NCI-H1092 treated with DMSO at 0.1 percent for 48 hours (cell line): ENCODE results near the gene FAM47E.

Experiments used
- DNase-seq: peaks from one replicate; lab custom pipeline; 2025; lab: John Stamatoyannopoulos, UW

FAM47E gene, protein sequence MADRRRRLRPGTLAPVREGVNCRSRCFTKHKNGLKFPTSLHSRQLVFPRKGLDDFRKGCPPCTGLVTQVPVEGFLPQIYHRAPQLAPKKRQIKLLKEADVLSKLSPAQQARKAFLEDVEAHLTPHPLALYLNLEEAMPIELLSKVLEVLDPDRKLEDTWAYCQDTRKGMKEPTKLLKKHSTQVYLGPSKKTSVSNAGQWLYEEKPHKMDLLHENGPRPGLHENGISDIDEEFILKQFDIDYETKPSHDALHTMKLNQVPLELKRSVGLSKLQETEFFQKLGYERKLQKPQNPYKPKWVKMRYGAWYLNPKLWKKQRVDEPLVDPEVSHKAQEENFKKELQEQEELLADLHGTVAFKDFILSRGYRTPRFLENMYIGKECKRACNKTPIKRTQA

DNA sequence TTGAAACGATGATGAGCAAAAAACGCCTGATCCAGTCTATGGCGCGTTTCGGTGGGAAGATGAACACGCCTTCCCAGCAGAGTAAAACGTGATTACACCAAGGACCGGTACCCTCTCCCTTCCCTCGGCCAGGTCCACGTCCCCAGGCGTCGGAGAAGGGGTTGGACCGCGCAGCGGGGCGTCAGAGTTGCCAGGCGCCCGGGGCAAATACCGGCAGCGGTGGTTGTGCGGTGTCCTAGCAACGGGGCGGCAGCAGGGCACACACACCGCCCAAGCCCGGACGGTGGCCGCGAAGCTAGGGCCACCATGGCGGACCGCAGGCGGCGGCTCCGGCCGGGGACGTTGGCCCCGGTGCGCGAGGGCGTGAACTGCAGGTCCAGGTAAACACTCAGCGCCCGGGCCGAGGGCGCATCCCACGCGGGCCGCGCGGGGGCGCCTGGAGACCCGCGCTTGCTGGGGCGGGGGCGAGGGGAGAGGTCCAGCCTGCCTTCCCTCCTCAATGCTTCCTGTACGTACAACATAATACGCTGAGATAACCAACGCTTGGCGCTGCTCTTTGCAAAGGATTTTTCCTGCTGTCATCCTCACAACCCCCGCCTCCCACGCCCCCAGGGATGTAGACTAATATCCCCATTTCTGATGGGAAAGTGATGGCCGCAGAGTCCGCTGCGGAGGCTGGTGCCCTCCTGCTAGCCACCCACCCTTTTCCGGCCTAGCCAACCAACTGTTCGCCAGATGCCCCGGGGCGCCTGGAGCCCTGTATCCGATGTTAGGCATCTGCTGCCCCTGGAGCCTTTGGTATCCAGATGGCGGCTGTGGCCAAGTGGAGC, at the start of gene FAM47E:
TSS of gene FAM47E (plus strand) at position 281 of the 830 bp plus-strand sequence. CDS start at position 307, 26 bp downstream.
- peak; percentile 81 for DNase-seq

- no peak for DNase-seq
Measured at GRCh38 chr4:76203541-76203940, 48.0 kb upstream of the FAM47E start.

DNA sequence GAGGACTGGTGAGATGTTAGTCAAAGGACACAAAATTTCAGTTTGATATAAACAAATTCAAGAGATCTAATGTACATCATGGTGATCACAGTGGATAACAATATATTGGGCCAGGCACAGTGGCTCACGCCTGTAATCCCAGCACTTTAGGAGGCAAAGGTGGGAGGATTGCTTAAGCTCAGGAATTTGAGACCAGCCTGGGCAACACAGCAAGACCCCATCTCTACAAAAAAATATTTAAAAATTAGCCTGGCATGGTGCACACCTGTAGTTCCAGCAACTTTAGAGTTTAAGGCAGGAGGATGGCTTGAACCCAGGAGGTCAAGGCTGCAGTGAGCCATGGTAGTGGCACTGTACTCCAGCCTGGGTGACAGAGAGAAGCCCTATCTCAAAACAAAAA, 46.6 kb upstream of the FAM47E start:
- DNase-seq = no peak

DNA sequence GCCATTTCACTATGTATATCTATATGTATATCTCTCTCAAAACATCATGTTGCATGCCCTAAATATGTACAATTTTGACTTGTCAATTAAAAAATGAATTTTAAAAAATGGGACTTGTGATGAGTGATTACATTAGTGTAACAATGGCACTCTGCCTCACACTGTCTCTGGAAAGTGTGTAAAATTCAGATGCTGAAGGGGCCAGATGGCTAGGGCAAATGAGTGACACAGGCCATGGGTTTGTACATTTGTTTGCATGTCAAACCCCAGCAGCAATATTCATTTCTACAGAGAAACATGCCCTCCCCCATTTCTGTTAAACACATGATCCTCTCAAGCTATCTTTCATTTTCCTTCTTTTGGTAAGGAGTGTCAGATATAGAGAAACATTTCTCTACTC, 46.0 kb upstream of the FAM47E start:
- DNase-seq = no peak

DNA sequence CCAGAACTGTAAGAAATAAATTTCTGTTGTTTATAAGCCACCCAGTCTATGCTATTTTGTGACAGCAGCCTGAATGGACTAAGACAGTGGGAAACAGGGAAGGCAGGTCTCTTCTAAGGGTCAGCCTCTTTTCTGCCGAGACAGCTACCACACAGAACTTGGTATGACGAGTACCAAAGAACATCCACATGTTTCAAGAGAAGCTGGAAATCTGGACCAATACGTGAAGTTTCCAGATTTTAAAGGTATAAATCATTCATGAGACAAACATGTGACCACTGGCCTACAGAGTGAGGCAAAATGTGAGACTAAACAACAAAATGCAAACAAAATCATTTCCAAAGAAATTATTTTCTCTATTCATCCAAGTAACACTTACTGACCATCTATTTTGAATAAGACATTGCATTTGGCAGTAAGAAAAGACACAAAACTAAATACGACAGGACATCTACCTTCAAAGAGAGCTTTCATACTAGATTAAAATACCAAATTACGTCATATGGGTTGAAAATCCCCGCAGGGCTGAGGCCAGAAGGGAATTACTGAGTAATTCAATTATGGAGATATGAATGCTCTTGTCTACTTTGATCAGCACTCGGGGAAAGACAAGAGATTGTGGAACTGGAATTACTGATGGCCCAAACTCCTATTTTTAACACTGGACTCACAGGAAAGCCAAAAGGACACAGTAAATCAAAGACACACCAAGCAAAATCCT, 45.1 kb upstream of the FAM47E start:
- DNase-seq = no peak

GRCh38 chr4:76207549-76207948, 44.0 kb upstream of the FAM47E start:
- DNase-seq = no peak

DNA sequence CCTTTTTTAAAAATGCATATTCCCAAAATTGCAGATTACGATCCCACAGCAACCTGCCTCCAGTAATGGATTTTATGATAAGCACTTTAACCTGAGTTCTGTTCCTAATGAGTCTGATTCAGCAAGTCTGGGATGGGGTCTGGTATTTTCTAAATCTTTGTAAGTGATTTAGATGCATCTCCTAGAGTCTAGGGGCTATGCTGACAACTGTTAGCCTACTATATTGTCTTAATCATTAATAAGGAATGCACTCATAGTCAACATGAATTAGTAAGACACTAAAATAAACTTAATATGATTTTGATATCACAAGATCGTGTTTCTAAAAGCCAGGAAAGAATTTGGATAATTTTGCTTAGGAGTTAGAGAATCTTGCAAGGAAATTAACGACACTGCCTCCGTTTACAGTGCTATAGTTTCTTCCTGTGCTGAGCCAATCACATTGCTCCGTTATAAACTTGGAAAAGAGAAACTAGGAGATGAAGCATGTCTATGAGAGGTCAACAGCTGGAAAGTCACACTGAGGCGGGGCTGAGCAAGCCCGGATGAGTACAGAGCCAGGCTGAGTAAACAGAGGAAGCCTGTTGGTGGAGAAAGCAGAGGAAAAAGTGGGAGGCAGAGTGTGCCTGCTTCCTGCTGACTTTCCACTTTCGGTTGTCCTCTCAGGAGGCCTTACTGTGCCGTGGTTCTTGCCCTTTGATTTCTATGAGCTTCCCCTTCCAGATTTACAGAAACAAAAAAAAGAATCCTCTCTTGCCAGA, 43.3 kb upstream of the FAM47E start:
- DNase-seq = peak; percentile 61

GRCh38 chr4:76209881-76210280, 41.6 kb upstream of the FAM47E start:
- no peak for DNase-seq

GRCh38 chr4:76210452-76210851, 41.1 kb upstream of the FAM47E start:
- DNase-seq = no peak

DNA sequence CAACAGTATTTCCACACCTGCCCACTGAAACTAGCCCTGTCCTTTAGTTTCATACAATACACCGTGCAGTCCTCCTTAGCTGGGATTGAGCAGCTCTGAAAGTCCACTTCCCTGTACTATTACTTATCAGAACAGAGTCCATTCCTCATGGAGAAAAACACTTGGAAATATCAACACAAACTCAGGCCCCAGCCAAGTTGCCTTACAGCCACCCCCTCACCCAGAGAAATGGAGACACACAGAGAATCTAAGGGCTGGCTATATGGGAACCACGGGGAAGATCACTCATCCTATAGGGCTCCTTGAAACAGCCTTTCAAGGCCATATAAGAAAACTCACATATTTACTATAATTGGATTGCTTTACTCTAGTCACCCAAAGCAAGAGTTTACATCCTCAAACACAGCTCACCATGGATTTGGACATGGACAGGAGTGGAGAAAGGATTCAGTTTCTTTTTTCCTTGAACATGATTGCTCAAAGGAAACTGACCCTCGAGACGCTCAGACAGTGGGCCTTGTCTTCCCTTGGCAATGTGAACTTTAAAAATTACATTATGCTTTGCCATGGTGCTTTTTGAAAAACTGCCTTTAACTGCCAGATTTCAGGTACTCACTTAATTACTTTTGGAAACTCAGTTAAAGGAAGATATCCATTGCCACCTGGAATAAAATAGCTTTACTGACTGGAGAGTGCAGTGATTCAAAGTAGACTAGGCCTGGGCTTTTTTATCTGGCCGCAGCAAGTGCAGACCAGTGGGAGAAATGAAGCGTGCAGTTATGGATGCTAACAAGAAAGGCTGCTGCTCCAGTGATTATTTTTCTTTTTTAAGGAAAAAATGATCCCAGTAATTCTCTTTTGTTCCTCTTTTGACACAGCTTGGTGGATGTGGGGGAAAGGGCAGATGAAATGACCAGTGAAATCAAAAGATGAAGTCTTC, 39.5 kb upstream of the FAM47E start:
- no peak for DNase-seq

GRCh38 chr4:76212851-76213414, 38.6 kb upstream of the FAM47E start:
- peak; percentile 24 for DNase-seq

DNA sequence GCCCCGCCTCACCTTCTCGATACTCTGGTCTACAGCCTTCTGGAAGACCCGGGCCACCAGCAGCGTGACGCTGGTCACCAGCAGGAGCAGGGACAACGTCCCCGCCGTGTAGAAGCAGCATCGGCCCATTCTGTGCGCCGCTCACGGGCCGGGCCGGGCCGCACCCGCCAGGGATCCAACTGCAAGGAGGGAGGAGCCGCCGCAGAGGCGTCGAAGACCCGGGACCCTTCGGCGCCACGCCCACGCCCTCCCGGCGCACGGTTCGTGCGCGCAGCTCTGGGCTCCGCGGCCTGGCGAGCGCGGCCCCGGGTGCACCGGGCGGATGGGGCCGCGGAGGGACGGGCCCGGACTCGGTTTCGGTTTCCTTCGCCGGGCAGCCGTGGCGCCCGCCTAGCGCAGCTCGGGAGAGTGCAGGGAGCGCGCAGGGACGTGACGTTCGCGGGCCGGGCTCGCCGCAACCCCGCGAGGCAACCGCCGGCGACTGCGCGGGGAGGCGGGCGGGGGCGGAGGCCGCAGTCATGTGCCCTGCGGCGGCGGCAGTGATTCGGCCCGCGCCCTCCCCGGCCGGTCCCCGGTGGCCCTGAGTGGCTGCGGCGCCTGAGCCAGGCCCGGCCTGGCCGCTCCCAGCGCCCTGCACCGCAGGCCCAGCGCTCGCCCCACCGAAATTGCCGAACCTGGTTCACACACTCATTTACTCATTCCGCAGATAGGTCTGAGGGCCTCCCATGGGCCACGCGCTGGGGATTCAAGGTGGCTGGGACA, 37.9 kb upstream of the FAM47E start, which contains the start of gene SCARB2:
TSS of gene SCARB2 (minus strand) at position 410 of the 762 bp plus-strand sequence. CDS start at position 129, 281 bp downstream.
- DNase-seq = peak; percentile 72

- peak; percentile 72 for DNase-seq
Measured at GRCh38 chr4:76214177-76214675, 37.3 kb upstream of the FAM47E start.

GRCh38 chr4:76215077-76215476, 36.4 kb upstream of the FAM47E start:
- no peak for DNase-seq

DNA sequence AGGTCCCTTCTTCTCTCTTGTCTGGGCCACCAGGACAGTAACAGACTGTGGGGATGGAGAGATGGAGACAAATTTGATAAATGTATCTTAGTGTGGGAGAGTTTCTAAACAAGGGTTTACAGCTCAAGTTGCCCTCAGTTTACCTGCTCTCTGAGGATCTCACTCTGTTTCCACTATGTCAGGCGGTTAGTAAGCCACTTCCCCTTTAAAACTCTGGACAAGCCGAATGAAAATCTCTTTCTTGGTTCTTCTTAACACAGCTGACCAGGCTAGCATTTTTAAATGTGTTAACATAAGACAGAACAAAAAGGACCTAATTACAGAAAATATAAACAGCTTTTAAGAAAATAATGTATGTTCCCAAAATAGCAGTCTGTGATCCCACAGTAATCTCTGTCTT, 35.0 kb upstream of the FAM47E start:
- no peak for DNase-seq

DNA sequence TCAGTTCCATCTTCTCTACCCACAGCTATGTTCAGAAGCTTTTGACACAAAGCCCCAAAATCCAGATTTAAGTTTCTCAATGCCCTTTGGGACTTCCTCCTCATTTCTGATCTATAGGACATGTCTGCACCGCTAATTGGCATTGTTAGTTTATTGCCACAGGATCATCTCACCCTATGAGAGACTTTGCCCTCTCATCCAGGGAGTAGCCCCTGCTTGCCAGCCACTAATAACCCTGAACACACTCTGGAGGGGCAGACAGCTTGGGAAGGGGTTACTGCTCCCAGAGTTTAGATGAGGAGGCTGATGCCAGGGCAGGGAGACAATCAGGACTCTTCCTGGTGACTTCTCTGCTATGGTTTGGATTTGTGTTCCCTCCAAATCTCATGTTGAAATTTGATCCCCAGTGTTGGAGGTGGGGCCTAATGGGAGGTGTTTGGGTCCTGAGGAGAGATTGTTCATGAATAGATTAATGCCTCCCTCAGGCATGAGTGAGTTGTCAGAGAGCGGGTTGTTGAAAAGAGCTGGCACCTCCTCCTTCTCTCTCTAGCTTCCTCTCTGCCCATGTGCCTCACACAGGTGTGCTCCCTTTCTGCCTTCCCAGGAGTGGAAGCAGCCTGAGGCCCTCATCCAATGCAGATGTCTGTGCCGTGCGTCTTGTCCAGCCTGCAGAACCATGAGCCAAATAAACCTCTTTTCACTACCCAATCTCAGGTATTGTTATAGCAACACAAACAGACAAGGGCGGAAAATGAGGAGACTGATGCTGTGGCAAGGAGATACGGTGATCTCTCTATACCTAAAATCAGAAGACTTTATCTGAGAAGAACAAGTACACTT, 34.3 kb upstream of the FAM47E start:
- no peak for DNase-seq

GRCh38 chr4:76219299-76220055, 32.0 kb upstream of the FAM47E start:
- no peak for DNase-seq
